Measurements from ENCODE around the gene LRRN4CL.
"Not testable (repeated sequence)": the region's sequence is repeated elsewhere in the genome, so short reads cannot be mapped to it uniquely, and the experiment has no call there.

LRRN4CL gene

DNA sequence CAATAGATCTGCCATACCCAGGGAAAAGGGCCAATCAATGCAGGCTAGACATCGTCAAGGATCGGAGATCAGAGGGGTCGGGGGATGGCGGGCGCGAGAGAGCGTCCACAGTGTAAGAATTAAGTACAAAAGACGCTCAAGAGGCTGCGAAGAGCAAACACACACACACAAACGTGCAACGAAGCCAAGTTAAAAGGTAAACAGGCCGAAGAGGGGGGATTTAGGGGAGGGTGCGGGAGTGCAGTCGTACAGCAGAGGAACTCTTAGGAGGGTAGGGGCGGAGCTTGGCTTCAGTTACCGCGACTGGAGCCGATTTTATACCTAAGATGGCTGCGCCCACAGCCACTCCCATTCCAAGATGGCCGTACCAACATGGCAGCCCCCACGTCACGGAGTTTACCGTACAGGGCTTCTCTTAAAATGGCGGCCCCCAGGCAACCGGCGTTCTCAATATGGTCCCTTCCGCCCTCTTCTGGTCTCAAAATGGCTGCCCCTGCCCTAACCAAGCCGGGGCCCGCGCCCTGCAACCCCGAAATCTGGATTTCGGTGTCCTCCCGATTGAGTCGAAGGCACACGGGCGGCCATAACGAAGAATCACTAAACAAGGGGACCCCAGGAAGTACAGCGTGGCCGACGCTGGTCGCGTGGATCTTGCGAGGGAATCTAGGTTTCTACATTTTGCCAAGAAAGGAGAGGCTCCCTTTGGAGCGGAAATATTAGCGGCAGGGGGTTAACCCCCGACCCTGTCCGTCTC, 20.1 kb upstream of the LRRN4CL start:
- peak; percentile 98 for DNase-seq

DNA sequence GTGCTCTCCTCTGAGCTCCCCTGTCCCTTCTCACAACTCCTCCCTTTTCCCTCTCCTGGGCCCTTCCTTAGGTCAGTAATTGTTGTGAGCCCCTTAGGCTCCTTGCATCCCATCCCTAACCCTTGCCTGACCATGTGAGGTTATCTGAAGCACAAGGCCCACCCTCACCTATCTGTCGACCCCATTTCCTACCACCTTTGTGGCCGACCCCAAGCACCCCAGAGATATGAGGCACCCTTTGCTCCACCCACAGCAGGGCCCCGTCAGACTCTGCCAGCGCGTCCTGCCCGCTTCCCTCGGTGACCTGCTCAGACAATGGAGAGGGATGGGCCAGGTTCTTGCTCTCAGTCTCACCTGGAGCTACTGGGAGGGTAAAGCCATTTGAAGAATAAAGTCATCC, 19.5 kb upstream of the LRRN4CL start:
- no peak for DNase-seq

DNA sequence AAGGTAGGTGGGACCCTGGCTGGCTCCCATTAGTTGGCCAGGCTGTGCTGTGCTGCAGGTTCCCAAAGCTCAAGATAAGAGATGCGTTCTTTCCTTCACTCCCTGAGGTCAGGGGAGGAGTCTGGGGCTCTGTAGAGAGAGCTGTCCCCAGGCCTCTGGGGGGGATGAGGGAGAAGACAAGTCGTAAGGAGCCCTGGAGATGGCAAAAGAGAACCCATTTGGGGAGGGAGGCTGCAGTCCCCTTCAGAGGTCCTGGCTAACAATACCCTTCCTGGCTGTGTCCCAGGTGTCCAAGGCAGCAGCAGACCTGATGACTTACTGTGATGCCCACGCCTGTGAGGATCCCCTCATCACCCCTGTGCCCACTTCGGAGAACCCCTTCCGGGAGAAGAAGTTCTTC, 19.1 kb upstream of the LRRN4CL start:
- no peak for DNase-seq

DNA sequence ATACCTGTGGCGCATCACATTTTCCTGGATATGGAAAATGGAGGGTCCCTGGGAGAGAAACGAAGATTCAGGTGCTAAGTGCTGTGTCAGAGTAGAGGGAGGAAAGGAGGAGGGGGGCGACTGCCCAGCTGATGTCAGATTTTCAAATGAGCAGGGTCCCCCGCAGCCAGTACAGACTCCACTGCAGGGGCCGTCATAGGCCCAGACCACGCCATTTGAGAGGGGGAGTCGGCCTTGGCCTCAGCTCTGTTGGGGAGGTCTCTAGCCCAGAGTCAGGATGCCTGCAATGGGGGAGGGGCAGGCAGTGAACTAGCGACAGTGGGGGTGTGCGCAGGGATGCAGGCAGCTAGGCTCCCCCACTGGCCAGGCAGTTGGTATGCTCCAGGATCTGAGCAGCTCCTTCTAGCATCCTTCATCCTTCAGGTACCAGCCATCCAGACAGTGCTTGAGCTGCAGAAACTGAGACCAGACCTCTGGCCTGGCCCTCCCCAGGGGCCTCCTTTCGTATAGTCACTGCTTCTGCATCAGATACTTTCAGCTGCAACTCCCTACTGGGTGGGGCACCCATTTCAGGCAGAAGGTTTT, 18.0 kb upstream of the LRRN4CL start, which contains the start of the genes BSCL2 and GNG3:
Gene BSCL2, minus strand, starts transcription at position 148 of the 585 bp plus-strand sequence. CDS start 229 bp downstream, outside the sequence.
Gene GNG3, plus strand, starts transcription at position 400 of the 585 bp plus-strand sequence. CDS start 620 bp downstream, outside the sequence.
- DNase-seq, result peak; percentile 75

DNA sequence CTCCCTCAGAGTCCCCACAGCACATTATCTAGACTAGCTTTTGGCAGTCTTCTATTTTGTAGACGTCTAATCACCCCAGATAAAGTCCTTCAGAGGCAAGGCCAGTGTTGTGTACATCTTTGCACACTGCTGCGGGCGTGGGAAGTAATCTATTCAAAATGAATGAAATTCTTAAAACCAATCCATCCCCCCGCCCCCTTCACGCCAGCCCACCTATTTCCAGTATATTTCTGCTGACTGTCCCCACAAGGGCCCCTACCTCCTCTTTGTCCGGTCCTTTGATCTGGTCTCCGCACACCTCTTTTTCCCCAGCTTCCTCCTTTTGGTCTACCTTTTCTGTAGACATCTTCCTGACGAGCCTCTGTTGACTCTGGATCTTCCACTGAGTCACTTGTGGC, 17.5 kb upstream of the LRRN4CL start:
- no peak for DNase-seq

DNA sequence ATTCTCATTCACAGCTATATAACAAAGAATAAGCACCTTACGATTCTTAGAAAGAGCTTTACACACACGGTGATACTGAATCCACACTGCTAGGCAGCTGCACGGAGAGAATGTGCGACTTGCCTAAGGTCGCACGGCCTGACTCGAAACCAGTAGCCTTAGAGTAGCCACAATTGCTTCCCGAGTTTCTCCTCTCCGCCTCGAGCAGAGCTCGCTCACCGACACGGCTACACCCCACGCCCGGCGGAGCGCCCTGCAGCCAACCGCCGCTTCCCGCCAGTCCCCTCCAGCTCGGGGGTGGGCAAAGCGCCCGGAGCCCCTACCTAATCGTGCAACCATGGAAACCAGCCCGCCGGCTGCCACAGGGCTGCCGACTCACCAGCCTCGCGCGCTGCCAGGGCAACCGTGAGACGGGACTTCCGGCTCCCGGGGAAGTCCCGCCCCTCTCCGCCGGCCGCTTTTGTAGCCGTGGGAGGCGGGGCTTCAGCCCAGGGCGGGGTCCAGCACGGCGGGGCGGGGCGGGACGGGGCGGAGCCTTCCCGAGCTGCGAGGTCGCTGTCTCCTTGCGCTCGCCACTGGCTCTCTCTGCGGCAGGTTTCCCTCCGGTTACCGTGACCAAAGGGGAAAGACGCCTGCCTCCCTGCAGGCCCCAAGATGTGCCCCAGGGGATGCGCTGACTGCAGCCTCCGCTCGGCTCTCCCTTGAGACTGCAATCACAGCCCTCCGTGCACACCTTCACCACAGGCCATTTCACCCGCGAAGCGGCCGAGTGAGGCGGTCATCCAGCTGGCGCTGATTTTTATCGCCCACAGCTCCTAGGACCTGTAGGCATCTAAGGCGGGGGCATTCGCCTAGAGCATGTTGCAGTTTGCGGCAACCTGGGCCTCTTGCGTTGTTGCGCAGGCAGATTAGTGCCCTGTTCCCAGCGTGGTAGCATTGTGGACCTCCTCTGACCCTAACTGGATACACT, 16.8 kb upstream of the LRRN4CL start:
- peak; percentile 96 for DNase-seq

DNA sequence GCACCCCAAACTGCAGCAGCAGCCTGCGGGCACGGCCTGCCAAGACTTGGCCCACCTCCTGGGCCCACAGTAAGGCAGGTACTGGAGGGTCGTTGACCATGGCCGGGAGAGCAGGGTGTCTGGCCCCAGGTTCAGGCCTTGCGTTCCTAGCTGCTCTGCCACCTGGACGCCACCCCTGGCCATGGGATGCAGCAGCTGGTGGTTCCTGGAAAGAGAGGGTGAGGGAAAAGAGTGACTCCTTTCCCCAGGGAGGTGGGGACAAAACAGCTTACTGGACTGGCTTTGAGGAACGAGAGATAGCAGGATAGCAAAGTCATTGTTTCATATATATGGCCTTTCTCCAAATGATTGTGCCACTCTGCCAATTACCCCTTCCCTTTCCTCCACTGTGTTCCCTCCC, 16.1 kb upstream of the LRRN4CL start:
- no peak for DNase-seq

DNA sequence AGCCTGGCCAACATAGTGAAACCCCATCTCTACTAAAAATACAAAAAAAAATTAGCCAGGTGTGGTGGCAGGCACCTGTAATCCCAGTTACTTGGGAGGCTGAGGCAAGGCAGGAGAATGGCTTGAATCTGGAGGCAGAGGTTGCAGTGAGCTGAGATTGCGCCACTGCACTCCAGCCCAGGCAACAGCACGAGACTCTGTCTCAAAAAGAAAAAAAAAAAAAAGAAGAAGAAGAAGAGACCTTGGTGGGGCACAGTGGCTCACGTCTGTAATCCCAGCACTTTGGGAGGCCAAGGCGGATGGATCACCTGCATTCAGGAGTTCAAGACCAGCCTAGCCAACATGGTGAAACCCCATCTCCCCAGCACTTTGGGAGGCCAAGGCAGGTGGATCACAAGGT, 14.6 kb upstream of the LRRN4CL start:
- not testable (repeated sequence) for DNase-seq

DNA sequence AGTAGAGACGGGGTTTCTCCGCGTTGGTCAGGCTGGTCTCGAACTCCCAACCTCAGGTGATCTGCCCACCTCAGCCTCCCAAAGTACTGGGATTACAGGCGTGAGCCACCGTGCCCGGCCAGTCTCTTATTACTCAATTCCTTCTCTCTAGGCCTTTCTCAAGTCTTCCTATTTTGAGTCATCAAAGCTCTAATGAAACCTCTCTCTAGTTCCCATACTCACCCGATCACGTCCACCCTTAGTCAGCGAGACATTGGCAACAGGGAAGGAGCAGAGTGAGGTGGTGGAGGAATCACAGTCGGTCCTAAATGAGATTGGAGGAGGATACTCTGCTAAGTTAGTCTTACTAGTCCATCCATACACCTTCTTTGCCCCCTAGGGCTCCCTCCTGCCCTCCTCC, 12.9 kb upstream of the LRRN4CL start:
- DNase-seq, result no peak

DNA sequence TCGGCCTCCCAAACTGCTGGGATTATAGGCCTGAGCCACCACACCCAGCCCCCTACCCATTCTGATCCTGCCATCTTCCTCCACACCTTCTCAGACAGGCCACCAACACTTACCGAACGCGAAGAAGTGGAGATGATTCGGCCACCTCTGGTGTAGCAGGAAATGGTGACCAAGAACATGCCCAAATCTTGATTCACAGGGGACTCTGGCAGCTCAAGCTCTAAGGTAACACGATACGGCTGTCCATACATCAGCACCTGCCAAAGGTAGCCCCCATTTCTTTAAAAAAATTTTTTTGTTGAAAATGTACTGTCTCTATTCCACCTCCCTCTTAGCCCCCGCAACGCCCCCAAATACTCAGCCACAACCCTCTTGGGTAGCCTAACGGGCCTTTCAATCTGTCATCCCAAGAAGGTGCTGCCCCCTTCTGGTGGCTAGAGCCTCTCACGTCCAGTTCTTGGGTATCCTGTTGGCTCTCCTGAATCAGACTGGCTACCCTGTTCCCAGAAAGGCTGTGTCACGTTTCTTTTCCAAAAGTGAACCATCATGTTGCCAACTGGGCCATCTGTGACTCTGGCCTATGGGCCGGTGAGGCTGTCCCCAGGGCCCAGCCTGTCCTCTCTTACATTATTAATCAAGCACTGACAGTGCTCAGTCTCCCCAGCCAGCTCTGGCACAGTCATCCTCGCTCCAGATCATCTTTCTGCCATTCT, 5.3 kb upstream of the LRRN4CL start:
- peak; percentile 59 for DNase-seq

DNA sequence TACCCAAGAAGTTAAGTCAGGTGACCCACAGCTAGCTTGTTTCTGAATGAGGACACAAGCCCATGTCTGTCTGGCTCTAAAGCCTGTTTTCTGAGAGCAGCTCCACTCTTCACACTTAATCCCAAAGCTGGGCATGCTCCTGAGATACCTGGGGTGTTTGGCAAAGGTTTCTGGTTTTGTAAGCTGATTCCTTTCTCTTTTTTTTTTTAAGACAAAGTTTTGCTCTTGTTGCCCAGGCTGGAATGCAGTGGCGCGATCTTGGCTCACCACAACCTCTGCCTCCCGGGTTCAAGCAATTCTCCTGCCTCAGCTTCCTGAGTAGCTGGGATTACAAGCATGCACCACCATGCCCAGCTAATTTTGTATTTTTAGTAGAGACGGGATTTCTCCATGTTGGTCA, 4.3 kb upstream of the LRRN4CL start:
- DNase-seq, result not testable (repeated sequence)

DNA sequence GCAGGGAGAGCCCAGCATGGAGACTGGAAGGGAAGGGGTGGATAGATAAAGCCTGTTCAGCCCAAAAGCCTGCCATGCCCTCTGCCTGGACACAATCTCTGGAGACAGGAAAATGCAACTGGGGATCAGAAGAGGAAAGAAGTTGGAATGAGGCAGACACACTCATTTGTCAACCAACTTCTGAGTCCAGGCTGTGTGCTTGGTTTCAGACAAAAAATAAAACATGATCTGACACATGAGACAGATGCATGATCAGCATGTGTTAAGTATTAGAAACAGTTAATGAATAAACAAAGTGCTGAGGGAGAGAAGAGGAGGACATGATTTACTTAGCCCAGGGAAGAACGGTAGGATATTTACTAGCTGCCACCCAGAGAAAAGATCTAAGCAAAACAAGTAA, 839 bp downstream of the LRRN4CL start:
- no peak for DNase-seq

DNA sequence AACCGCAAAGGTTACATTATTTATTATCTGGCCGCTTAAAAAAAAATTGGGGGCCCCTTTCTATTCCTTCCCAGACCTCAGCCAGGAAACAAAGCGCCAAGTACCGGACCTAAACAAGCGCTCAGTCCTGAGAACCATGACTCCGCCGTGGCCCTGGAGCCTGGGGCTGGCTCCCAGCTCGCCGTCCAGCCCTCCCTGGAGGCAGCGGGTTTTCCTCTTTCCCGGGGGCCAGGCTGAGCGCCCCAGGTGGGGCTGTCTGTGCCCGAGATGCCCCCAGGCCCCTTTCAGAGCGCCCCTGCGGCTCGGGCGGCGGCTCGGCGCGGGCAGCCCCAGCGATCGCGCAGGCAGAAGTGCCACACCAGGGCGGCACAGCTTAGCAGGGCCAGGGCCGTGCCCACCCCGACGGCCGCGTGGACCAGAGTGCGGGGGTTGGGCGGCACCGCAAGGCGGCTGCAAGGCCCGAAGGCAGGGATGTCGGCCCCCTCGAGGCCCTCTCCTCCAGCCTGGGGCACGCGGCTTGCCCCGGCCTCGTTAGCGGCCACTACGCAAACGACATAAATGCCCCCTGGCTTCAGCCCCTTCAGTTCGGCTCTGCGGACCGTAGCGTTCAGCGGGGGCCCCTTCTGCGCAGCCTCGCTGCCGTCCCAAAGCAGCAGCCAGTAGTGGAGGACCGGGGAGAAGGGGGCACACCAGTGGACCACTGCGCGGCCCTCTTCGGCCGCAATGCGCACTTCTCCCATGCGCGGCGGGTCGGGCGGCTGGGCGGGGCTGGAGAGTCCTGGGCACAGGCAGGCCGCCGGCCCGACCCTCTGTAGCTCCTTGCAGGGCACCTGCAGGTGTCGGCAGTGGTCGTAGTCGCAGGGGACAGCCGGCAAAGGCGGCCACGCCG, 1.6 kb downstream of the LRRN4CL start:
- no peak for DNase-seq

DNA sequence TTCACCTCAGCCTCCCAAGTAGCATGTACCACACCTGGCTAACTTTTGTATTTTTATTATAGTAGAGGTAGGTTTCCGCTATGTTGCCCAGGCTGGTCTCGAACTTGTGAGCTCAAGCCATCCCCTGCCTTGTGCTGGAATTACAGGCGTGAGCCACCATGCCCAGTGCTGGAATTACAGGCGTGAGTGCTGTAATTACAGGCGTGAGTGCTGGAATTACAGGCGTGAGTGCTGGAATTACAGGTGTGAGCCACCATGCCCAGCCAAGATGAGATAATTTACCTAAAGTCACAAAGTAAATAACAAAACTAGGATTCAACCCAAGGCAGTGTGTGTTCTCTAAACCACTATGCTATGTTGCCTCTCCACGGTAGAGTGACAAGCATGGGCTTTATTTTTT, 6.8 kb downstream of the LRRN4CL start:
- DNase-seq, result no peak

DNA sequence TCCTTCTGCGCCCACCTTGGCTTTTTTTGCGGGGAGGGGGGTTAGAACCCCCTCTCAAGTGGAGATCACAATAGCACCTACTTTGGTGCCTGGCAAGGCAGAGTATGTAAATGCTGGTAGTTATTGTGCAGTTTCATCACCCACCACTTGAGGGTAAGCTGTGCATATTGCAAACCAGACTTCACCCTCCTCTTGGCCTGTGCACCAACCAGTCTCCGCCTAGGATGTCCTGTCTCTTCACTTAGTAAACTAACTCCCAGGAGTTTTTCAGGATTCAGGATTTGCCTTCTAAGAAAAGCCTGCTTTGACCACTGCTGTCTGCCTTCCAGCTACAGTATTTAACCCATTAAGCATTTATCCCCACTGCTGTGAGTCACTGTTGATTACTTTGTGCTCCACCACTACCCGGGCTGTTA, 8.5 kb downstream of the LRRN4CL start:
- DNase-seq, result no peak

DNA sequence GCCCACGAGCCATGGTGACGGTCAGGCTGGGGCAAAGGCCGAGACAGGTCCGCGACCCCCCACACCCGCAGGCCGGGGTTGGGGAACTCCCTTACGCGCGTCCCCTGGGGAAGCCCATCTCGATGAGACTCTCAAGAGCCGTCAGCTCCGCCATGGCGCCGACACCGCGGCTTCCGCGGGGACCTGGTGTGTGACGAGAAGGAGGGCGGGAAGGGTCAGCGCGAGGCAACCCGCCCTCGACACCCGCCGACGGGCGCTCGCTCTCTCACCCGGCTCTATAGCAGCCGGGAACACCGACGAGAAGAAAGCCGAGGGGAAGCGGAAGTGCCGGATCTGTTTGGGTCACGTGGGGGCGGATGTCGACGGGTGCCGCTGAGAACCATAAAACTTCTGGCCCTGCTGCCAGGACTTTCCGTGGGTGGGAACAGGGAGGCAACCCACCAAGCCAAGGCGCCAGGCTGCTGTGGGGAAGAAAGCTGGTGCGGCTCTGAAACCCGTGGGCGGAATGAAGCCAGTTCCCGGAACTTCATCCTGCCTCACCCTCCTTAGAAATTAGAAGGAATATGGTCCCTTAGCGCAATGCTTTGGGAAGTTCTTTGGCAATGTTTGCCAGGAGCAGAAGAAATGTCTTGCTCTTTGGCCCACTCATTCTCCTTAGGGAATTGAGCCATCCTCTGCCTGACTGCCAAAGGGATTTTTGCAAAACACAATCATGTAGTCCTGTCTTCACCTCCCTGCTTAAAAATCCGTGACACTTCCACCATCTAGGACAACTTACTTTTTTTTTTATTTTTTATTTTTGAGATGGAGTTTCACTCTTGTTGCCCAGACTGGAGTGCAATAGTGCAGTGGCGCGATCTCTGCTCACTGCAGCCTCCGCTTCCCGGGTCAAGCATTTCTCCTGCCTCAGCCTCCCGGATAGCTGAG, 10.3 kb downstream of the LRRN4CL start, which contains the start of gene UBXN1:
Gene UBXN1, minus strand, starts transcription at position 304 of the 927 bp plus-strand sequence. Its CDS starts 150 bp downstream, at position 154.
- DNase-seq, result peak; percentile 89

DNA sequence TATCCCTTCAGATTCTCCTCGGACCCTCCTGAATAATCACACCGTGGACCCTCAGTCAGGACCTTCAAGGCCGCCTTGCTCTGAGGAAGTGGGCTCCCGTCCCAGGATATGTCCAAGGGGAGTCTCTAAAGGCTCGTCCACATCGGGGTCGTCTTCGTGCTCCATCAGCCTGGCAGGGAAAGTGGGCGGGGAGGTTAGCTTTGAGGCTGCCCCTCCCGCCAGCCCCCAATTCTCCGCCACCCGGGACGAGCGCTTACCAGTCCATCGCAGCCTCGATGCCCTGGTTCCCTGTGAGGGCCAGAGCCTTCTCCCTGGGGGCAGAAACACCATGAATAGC, 10.9 kb downstream of the LRRN4CL start:
- DNase-seq, result no peak

DNA sequence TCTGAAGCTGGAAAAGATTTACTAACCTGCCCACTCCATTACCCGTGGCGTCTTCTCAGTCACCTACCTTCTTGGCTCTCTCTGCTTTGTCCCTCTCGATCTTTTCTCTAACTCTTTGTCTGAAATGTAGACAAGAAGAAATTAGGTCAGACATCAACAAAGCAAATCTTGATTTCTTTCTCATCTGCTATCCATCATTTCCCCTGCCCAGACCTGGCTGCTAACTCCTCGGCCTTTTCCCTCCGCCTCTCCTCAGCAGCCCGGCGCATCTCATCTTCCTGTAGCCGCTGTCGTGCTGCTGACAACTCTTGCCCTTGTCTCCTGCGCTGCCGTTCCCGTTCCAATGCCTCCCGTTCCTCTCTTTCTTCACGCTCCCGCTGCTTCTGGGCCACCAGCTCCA, 11.6 kb downstream of the LRRN4CL start:
- DNase-seq, result no peak

DNA sequence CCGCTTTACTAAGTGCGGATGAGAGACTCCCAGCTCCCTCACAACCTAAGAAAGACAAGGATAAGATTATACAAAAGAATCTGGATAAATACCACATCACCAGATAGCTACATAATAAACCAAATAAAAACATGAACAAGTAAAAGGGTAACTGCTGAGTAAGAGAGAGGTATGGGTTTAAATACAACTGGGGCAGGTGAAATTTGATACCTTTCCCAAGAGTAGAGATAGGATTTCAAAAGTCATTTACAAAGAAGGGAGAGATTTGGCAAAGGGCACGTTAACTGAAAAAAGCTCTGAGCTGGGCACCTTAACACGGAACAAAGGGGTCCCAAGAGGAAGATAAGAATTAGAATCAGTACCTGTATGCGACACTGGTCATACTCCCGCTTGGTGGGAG, 12.2 kb downstream of the LRRN4CL start:
- no peak for DNase-seq

DNA sequence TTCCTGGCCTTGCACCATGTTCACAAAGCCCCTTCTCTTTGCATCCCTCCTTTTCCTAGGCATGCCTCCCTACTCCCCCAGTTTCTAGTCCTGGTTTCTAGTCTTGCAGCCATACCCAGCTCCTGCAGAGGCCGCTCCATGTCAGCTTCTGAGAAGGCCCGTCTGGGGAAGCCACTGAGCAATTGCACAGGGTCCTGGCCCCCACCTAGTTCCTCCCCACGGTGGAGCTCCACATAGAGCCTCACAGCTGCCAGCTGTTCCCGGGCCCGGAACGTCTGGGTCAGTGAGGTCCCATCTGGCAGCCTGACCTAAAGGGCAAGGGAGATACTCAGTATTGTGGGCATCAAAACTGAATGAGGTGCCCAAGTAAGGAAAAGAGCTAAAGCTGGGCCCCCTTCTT, 12.6 kb downstream of the LRRN4CL start:
- no peak for DNase-seq

All from midbrain (tissue), 1 donor.